Activated T-helper 1 cell treated with anti-CD3 and anti-CD28 coated beads, Interleukin-12 subunit alpha, Interleukin-12 subunit beta, Interleukin-2, Interleukin-4 antibody, amounts not matched to agents 30 ng/mL and 10 ng/mL and 1 ng/mL, durations not matched to agents 14 hours and 24 hours and 36 hours (primary cell): ENCODE measurements around the gene CXCL5. TPM values are rescaled to one million over a fixed set of nuclear protein-coding genes. Genes with fewer than 3 reads are reported as not detected.

Experiments
- DNase-seq: peaks from one replicate; pipeline ENCODE4 v3.0.0; 2021; ENCODE audit warnings: low spot score
- H3K27ac Mint-ChIP-seq: one replicate; pipeline ENCODE4 v1.8.0; 2021; ENCODE audit warnings: mild to moderate bottlenecking, mixed read lengths
- H3K27me3 Mint-ChIP-seq: one replicate; pipeline ENCODE4 v1.8.0; 2022; ENCODE audit warnings: mild to moderate bottlenecking, moderate library complexity, mixed read lengths; ENCODE audit not compliant: insufficient read depth
- H3K36me3 Mint-ChIP-seq: one replicate; pipeline ENCODE4 v1.8.0; 2021; ENCODE audit warnings: low read depth, mixed read lengths
- H3K4me1 Mint-ChIP-seq: one replicate; pipeline ENCODE4 v1.8.0; 2021; ENCODE audit warnings: low read depth, mixed read lengths
- H3K4me3 Mint-ChIP-seq: one replicate; pipeline ENCODE4 v1.8.0; 2021; ENCODE audit warnings: mild to moderate bottlenecking, moderate library complexity, mixed read lengths
- H3K9me3 Mint-ChIP-seq: one replicate; pipeline ENCODE4 v1.8.0; 2021; ENCODE audit warnings: mixed read lengths
- intact Hi-C: fragments of 100-400 bp; cut with micrococcal nuclease; formaldehyde crosslinking; loops from one replicate; pipeline ENCODE4 v1.15.1; 2024
- total RNA-seq: library from RNA; stranded (reverse); gene quantifications from 2 replicates; pipeline ENCODE4 v1.2.3, GENCODE V29; 2022

Gene CXCL5
- not detected in 2 replicates for total RNA-seq

DNA sequence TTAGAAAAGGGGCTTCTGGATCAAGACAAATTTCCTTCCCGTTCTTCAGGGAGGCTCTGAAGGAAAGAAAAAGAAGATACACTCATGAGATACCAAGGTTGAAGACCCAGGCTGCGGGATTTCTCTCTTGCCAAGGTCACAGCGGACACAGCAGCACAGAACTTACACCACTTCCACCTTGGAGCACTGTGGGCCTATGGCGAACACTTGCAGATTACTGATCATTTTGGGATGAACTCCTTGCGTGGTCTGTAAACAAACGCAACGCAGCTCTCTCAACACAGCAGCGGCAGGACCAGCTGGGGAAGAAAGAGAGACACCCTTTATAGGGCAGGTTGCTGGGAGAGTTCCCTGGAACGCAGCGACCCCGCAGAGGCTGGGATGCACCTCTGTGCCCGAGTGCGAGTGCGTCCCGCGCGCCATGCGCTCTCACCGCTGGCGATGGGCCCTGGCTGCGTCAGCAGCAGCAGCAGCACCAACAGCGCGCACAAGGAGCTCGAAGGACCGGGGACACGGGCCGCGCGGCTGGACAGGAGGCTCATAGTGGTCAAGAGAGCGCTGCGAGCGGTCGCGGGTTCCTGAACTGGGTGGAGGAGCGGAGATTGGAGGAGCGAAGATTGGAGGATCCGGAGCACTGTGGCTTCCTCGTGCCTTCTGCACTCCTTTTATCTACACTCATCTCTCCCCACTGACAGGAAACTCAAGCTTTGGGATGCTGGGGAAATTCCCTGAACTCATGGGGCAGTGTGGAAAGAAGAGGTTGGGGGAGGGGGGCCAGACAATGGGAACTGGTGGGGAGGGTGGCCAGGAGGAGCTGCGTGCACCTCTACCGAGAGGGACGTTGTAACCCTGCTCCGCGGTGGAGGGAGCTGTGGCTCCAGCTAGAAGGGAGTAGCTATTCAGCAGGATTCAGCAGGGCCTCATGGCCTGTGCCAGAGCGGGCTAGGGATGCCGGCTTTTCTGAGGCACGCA lies at the start of gene CXCL5:
CXCL5 (minus strand) TSS at position 638 of the 972 bp plus-strand sequence; CDS start at position 542, 96 bp downstream.
- H3K36me3 Mint-ChIP-seq = no peaks in the 10 kb centered on the region
- intact Hi-C loops = no loop called here
- no peak within 1 kb of the TSS for H3K27ac Mint-ChIP-seq
- H3K9me3 Mint-ChIP-seq = no peaks in the 10 kb centered on the region
- DNase-seq = no peak
- peaks cover 14% of the 10 kb centered on the region for H3K27me3 Mint-ChIP-seq
- no peak within 1 kb of the TSS for H3K4me3 Mint-ChIP-seq
- no peaks in the 10 kb centered on the region for H3K4me1 Mint-ChIP-seq

DNA sequence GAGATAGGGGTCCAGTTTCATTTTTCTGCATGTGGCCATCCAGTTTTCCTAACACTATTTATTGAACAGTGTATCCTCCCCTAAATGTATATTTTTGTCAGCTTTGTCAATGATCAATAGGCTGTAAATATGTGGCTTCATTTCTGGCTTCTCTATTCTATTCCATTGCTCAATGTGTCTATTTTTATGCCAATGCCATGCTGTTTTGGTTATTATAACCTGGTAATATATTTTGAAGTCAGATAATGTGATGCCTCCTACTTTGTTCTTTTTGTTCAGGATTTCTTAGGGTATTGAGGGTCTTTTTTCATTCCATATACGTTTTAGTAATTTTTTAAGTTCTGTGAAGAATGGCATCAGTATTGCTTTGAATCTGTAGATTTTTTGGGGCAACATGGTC lies 48.7 kb upstream of the CXCL5 start:
- H3K27me3 Mint-ChIP-seq = peaks cover 3% of the 10 kb centered on the region
- H3K4me1 Mint-ChIP-seq = no peaks in the 10 kb centered on the region
- intact Hi-C loops = no loop called here
- no peaks in the 10 kb centered on the region for H3K36me3 Mint-ChIP-seq
- no peak for DNase-seq
- no peaks in the 10 kb centered on the region for H3K9me3 Mint-ChIP-seq
- H3K4me3 Mint-ChIP-seq = no peak overlapping the region
- H3K27ac Mint-ChIP-seq = no peak overlapping the region

DNA sequence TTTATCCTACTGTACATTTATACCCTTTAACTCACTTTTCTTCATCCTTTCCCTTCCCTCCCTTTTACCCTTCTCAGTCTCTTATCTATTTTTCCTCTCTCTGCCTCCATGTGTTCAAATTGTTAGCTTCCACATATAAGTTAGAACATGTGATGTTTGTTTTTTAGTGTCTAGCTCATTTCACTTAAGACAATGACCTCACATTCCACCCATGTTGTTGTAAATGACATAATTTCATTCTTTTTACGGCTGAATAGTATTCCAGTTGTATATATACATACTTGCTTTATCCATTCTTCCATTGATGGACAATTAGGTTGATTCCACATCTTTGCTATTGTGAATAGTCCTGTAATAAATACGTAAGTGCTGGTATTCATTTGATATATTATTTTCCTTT lies 47.3 kb upstream of the CXCL5 start:
- no peaks in the 10 kb centered on the region for H3K9me3 Mint-ChIP-seq
- H3K27me3 Mint-ChIP-seq = peaks cover 4% of the 10 kb centered on the region
- H3K4me1 Mint-ChIP-seq = no peaks in the 10 kb centered on the region
- no peak overlapping the region for H3K27ac Mint-ChIP-seq
- intact Hi-C loops = no loop called here
- no peaks in the 10 kb centered on the region for H3K36me3 Mint-ChIP-seq
- H3K4me3 Mint-ChIP-seq = no peak overlapping the region
- DNase-seq = no peak

DNA sequence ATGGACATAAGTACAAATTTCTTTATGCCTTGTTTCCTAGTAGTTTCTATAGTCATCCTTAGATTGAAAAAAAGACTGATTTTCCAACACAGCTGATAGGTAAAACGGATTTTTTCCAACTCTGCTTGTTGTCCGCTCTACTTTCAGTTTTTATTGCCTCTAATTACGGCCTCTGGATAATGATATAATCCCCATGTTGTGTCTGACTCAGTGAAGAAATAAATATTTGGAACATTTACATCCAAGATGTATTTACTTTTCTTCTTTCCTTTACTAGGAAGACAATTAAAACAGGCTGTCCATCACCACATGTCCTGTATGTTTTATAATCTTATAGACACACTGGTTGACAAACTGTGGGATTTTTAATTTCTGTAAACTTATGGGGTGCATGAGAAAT lies 46.8 kb upstream of the CXCL5 start:
- no peak for DNase-seq
- H3K27ac Mint-ChIP-seq = no peak overlapping the region
- no peak overlapping the region for H3K4me3 Mint-ChIP-seq
- H3K27me3 Mint-ChIP-seq = peaks cover 10% of the 10 kb centered on the region
- no peaks in the 10 kb centered on the region for H3K36me3 Mint-ChIP-seq
- H3K4me1 Mint-ChIP-seq = no peaks in the 10 kb centered on the region
- no peaks in the 10 kb centered on the region for H3K9me3 Mint-ChIP-seq
- intact Hi-C loops = no loop called here

DNA sequence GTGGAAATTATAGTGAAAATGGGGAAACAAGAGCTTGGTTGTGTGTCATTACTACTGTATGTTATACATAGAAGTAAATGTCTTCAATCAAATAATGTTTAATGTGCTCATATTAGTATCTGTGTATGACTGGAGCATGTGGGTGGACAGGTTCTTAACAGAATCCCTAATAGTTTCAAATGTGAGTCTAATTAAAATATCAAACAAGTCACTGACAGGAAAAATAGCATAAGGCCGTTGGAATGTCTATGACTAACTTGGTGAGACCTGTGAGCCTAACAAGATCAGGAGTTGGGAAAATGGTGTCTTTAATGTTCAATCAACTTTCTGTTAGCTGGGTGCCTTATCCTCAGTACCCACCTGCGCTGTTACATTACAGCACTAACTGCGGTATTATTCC lies 46.2 kb upstream of the CXCL5 start:
- no peaks in the 10 kb centered on the region for H3K4me1 Mint-ChIP-seq
- no peaks in the 10 kb centered on the region for H3K36me3 Mint-ChIP-seq
- intact Hi-C loops = no loop called here
- H3K9me3 Mint-ChIP-seq = no peaks in the 10 kb centered on the region
- no peak for DNase-seq
- H3K4me3 Mint-ChIP-seq = no peak overlapping the region
- peaks cover 14% of the 10 kb centered on the region for H3K27me3 Mint-ChIP-seq
- no peak overlapping the region for H3K27ac Mint-ChIP-seq

DNA sequence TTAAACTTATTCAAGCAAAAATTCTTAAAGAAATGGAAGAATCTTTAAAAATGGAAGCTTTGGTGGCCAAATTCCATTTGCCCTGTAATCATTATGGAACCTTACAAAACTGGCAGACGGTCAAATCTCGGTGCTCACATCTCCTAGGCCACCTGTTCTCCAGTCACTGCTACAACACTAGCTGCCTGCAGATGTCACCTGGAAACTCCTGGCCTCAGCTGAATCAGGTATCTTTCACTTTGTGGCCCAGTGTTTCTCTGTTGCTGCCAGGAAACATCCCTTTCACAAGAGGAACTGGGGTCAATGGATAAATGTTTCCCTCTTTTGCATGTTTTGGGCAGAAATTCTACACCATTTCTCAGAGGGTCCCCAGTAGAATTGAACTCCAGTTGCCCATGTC lies 44.2 kb upstream of the CXCL5 start:
- H3K4me3 Mint-ChIP-seq = no peak overlapping the region
- no peaks in the 10 kb centered on the region for H3K36me3 Mint-ChIP-seq
- intact Hi-C loops = no loop called here
- no peak for DNase-seq
- H3K4me1 Mint-ChIP-seq = peaks cover 11% of the 10 kb centered on the region
- H3K27ac Mint-ChIP-seq = no peak overlapping the region
- H3K9me3 Mint-ChIP-seq = no peaks in the 10 kb centered on the region
- H3K27me3 Mint-ChIP-seq = peaks cover 26% of the 10 kb centered on the region

DNA sequence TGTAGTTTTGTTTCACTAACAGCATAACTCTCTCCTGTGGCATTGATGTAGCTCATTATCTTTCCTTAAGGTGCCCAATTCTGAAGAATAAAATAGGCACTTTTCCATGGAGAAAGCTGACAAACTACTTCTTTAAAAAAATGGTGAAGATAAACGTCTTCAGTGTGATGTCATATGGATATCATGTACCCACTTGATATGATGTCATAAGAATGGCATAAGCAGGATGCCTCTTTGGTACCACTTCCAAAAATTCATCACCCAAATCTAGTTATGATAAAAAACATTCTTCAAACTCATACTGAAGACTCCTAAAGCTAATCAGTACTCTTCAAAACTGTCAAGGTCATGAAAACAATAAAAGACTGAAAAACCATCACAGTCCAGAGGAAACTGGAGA lies 42.9 kb upstream of the CXCL5 start:
- no peak overlapping the region for H3K4me3 Mint-ChIP-seq
- peaks cover 31% of the 10 kb centered on the region for H3K27me3 Mint-ChIP-seq
- intact Hi-C loops = no loop called here
- no peak for DNase-seq
- H3K27ac Mint-ChIP-seq = no peak overlapping the region
- H3K9me3 Mint-ChIP-seq = no peaks in the 10 kb centered on the region
- peaks cover 14% of the 10 kb centered on the region for H3K4me1 Mint-ChIP-seq
- H3K36me3 Mint-ChIP-seq = no peaks in the 10 kb centered on the region

DNA sequence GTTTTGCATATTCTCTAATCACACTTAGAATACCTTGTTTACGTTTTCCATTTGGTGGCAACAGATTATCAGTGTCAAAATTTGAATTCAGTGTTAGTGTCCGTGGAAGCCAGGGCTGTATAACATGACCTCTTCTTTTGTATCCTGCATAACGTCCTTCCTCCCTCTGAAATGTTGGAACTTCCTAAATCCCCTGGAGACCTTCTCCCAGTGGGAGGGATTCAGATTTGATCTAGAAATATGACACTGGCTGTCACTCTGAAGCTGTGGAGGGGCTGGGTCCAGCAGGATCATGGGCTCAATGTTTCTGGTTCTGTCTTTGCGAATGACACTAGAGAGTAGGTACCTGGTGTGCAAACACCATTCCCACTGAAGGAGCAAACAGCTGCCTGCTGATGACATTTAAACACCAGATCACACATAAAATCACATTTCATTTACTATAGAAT lies 40.9 kb upstream of the CXCL5 start:
- no peak for DNase-seq
- H3K36me3 Mint-ChIP-seq = no peaks in the 10 kb centered on the region
- no peak overlapping the region for H3K27ac Mint-ChIP-seq
- H3K27me3 Mint-ChIP-seq = peaks cover 42% of the 10 kb centered on the region
- intact Hi-C loops = no loop called here
- H3K4me1 Mint-ChIP-seq = peaks cover 14% of the 10 kb centered on the region
- H3K9me3 Mint-ChIP-seq = no peaks in the 10 kb centered on the region
- peak overlapping the region; percentile 75 for H3K4me3 Mint-ChIP-seq

DNA sequence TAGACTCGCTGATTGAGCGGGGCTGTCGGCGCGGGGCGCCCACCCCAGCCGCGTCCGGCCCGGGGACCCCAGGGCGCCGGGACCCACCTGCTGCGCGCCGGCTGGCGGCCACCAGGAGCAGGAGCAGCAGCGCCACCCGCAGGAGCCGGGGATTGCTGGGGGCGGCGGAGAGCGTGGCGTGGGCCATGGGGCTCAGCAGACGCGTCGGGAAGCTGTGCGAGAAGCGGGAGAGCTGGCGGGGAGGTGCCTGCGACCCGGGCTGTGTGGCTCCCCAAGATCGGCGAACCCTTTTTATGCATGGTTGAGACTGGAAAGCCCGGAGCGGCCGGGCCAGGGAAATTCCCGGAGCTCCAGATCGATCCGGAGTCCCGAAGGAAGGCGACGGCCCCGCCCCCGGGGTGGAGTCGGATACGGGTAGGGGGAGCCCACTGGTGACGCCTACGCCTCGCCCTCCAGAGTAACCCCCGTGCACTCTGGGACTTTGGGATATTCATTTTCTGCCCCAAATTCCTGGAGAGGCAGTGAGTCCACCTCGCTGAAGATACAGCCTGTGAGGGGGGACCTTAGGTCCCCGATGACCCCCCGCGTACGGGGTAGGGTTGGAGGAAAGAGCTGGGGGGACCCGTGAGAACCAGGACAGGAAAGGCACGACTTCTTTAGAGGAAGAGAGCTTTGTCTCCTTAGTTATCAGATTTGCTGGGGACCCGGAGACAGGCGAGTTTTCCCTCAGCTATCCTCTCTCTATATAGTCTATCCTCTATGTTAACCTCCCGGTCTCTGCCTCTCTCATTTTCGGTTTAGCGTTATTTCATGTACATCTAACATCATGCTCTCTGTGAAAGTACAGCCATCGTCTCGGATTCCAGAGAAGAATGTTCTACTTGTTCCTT lies 40.2 kb upstream of the CXCL5 start, which contains the start of gene CXCL3:
CXCL3 (minus strand) TSS at position 265 of the 890 bp plus-strand sequence; CDS start at position 187, 78 bp downstream.
- Mint-ChIP-seq H3K4me3 (peak within 1 kb of the TSS; percentile 84), H3K27ac (no peak within 1 kb of the TSS), H3K4me1 (peaks cover 14% of the 10 kb centered on the region), H3K9me3 (no peaks in the 10 kb centered on the region), H3K36me3 (no peaks in the 10 kb centered on the region), H3K27me3 (peaks cover 42% of the 10 kb centered on the region)
- intact Hi-C loops = no loop called here
- DNase-seq = no peak

DNA sequence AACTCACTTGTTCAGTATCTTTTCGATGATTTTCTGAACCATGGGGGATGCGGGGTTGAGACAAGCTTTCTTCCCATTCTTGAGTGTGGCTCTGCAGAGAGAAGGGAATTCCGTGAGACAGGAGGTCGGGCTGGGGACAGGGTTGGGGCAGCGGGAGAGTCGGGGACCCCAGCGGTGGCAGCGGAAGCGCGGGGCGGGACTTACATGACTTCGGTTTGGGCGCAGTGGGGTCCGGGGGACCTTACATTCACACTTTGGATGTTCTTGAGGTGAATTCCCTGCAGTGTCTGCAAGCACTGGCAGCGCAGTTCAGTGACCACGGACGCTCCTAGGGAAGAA lies 39.6 kb upstream of the CXCL5 start:
- peak overlapping the region; percentile 84 for H3K4me3 Mint-ChIP-seq
- no peaks in the 10 kb centered on the region for H3K9me3 Mint-ChIP-seq
- peaks cover 42% of the 10 kb centered on the region for H3K27me3 Mint-ChIP-seq
- H3K4me1 Mint-ChIP-seq = peaks cover 14% of the 10 kb centered on the region
- no peaks in the 10 kb centered on the region for H3K36me3 Mint-ChIP-seq
- intact Hi-C loops = no loop called here
- no peak for DNase-seq
- H3K27ac Mint-ChIP-seq = no peak overlapping the region

DNA sequence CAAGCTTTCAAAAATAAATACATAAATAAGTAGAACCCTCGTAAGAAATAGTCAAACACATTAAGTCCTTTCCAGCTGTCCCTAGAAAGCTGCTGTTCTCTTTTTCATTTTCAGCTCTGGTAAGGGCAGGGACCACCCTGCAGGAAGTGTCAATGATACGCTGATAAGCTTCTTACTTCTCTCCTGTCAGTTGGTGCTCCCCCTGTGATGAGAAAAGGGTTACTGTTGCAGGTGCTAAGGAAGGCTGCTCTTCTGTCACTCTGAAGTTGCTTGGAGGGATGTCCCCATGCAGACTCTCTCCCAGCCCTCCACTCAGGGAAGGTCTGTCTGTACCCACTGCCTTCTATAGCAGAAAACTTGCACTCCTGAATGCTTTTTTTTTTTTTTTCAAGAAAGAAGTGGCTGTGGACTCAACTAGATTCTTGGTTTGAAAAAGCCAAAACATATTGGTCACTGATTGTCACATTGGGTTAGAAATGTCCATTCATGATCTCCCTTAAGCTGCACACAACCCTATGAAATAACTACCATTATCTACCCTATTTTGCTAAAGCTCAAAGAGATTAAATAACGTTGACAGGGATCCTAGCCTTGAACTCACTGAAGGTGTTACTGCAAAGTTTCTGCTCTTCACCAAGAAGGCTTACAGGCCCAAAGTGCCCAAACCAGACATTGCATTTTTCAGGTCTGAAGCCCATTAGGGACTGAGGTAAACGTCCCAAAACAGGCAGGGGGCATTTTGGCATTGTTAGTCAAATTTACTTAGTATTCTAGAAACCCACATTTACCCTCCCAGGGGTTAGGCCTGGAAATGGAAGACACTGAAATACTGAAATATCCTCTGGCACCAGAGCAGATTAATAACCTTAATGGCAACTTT lies 38.8 kb upstream of the CXCL5 start:
- Mint-ChIP-seq H3K9me3 (no peaks in the 10 kb centered on the region), H3K4me3 (peak overlapping the region; percentile 84), H3K4me1 (peaks cover 14% of the 10 kb centered on the region), H3K27ac (no peak overlapping the region), H3K36me3 (no peaks in the 10 kb centered on the region), H3K27me3 (peaks cover 42% of the 10 kb centered on the region)
- DNase-seq = no peak
- intact Hi-C loops = no loop called here

DNA sequence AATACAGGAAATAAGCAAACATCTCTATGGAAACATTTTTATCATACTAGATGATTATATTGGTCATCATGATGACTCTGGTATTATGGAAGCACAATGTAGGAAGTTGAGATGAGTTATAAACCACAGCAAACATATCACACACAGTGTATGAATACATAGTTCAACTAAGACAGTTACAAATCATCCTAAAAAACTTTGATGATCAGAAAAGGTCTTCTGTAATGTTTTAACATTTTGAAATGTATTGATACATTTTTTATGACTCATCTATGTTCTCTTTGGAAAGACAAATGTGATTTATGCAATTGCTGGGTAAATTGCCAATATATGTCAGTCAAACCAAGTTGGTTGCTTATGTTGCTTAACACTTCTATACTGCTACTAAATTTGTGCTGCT lies 35.3 kb upstream of the CXCL5 start:
- no peak for DNase-seq
- H3K27ac Mint-ChIP-seq = no peak overlapping the region
- no peak overlapping the region for H3K4me3 Mint-ChIP-seq
- no peaks in the 10 kb centered on the region for H3K36me3 Mint-ChIP-seq
- H3K9me3 Mint-ChIP-seq = peaks cover 2% of the 10 kb centered on the region
- intact Hi-C loops = no loop called here
- peaks cover 8% of the 10 kb centered on the region for H3K4me1 Mint-ChIP-seq
- peaks cover 22% of the 10 kb centered on the region for H3K27me3 Mint-ChIP-seq
